Measurements from ENCODE around the gene BBOF1.

The BBOF1 gene

GRCh38 chr14:74034572-74034971 lies 15.4 kb downstream of the BBOF1 start:
- no peak for DNase-seq

DNA sequence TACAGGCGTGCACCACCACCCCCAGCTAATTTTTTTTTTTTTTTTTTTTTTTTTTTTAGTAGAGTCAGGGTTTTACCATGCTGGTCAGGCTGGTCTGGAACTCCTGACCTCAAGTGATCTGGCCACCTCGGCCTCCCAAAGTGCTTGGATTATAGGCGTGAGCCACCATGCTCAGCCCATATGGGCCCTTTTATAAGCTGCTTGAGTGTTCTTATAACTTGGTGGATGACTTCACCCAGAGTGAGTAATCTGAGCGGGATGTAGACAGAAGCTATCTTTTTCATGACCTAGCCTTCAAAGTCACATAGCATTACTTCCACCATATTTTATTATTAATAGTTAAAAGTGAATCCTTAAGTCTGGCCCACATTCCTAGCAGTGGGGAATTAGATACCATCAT lies 16.4 kb downstream of the BBOF1 start:
- no peak for DNase-seq

DNA sequence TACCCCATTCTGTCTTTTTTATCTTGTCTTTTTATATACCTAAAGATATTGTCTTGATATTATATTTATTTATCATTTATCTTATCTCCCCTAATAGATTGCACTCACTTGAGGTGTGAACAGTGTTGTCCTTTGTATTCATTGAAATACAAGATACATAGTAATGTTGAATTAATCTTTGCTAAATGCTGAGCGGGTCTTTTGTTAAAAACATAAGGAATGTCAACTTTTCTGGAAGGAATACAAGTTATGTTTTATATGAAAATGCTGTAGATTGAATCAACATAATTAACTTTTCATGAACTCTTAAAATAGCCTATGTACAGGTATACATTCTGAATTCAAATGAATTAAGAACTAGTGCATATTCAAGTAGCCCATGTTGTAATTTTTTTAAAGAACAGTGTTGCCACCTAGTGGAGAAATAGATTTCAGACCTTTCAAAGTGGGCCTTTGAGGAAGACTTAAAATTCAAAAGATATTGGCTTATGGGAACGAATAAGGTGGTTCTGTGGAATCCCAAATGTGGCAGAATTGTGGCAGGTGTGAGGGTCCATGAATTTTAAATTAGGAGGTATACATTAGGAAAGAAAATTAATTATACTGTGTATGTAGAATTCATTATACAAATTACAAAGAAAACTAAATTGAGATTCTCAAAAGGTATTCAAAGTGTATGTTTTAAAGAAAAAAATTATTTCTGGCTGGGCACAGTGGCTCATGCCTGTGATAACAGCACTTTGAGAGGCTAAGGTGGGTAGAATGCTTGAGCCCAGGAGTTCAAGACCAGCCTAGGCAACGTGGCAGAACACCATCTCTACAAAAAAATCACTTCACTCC lies 19.1 kb downstream of the BBOF1 start:
- DNase-seq = peak; percentile 59 to 66

GRCh38 chr14:74042296-74042695 lies 23.1 kb downstream of the BBOF1 start:
- no peak for DNase-seq

DNA sequence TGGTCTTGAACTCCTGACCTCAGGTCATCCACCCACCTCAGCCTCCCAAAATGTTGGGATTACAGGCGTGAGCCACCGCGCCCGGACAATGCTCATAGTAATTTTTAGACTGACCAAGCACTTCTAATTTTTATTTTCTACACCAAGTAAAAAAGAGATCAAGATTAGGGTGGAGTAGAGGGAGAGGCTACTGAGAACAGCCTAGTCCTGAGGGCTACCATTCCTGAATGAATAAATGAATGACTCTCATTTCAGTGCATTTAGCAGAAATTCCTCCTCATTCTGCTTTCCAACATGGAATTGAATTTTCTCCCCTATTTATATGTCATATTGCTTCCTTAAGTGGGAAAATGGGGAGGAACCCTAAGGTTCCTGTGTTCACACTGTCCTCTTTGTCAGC lies 26.4 kb downstream of the BBOF1 start:
- DNase-seq = no peak

DNA sequence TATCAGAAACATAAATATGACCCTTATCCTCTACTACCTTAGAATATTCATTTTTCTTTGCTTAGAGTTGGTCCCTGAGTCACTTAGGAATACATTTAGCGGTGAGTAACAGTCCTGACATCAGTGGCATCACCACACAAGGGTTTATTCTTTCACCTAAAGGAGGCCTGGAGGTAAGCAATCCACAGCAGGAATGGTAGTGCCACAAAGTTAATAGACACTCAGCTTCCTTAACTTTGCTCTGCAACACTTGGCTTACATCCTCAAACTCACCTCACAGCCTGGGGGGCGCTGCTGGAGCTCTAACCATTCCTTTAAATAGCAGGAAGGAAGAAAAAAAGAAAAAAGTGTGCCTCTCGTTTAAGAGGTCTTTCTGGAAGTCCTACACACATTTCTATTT lies 29.1 kb downstream of the BBOF1 start:
- no peak for DNase-seq

- DNase-seq = no peak
Observed at GRCh38 chr14:74049876-74050495, 30.8 kb downstream of the BBOF1 start.

DNA sequence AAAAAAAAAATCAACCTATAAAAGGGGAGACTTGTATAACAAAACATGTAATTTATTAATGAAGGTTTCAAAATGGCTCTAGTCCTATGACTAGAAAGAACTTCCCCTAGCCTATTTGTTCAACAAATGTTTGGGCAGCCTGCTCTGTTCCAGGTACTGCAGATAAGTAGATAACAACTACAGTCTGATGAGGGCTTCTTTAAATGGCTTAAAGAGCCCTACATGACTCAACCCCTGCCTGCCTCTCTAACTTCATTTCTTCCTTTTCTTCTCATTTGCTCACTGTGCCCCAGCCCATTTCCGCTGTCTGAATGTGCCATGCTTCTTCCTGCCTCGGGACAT lies 43.6 kb downstream of the BBOF1 start:
- DNase-seq = no peak

GRCh38 chr14:74064426-74064825 lies 45.3 kb downstream of the BBOF1 start:
- DNase-seq = no peak

- DNase-seq = no peak
Observed at GRCh38 chr14:74064883-74065282, 45.7 kb downstream of the BBOF1 start.

GRCh38 chr14:74065746-74066575 lies 46.8 kb downstream of the BBOF1 start:
- DNase-seq = no peak

DNA sequence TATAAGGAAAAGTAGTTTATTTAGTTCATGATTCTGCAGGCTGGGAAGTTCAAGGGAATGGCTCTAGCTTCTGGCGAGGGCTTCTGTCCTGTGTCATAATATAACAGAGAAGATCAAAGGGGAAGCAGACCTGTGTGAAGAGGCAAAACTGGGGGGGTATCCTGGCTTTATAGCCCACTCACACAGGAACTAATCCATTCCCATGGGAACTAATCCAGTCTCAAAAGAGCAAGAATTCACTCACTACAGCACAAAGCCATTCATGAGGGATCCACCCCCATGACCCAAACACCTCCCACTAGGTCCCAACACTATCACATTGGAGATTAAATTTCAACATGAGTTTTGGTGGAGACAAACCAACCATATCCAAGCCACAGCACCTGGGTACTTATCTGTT lies 58.3 kb downstream of the BBOF1 start:
- DNase-seq = no peak

- DNase-seq = no peak
Observed at GRCh38 chr14:74080820-74081460, 61.8 kb downstream of the BBOF1 start.

DNA sequence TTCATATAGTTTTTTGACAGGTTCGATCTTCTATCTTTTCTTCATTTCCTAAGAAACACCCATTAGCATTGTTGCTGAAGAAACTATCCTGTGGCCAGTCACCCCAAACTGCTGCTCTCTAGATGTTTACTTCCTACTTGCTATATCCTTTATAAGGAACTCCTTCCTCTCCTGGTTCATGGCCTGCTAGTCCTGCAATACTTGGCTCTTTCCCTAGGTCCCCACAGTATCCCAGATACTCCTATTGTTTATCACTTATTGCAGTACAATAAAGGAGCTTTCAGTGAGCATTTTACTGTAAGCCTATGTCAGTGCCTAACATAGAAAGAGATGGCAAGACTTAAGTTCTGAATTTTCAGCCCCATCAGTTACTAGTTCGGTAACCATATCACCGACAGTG lies 62.3 kb downstream of the BBOF1 start:
- no peak for DNase-seq

- DNase-seq = no peak
Observed at GRCh38 chr14:74083161-74083560, 64.0 kb downstream of the BBOF1 start.

DNA sequence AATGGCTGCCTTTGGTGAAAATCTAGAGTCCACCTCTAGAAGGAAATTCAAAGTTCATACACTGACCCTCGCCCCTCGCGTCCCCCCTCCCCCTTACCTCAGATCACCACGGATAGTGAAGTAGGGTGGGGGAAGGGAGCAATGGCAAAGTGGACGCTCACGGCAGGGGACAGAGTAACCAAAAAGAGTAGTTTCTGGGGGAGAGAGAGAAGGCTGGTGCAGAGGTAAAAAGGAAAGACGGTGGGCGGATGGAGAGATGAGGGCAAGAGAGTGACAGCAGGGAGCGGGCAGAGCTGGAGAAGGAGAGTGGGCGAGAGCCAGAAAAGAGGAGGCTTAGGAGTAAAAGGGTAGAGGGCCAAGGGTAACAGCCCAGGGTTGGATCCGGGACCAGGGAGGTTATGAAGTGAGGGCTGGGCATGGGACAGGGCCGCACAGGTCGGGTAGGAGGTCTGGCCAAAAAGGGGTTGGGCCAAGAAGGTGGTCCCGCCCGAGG lies 64.7 kb downstream of the BBOF1 start:
- DNase-seq = no peak

DNA sequence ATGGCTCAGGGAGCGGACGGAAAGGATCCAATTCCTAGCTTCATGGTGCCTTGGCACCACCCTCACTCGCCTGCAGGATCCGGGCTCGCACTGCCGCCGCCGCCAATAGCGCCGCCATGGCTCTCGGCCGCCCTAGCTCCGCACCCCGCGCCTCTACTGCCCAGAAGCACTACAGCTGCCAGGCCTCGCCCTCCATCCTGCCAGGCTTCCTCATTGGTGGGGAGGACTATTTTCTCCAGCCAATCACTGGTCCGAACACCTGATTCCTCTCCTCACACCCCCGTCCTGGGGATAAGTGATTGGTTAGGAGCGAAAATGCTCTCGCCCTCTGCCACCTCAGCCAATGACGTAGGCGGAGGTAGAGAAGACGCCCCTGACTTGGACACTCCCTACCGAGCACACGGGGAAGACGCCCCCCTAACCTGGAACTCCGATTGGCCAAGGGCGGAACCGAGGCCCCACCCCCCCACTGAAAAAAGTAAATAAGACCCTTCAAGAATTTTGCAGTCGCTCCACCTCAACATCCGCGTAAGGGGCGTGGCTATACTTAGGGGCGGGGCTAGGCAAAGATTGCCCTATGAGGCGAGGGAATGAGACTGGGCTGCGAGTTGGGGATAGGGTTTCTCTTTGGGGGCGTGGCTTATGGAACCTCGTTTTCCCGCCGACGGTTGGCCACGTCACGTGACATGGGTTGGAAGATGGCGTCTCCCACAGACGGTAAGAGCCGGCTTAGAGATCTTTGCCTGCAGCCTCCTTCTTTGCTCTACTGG lies 65.3 kb downstream of the BBOF1 start, which contains the start of the genes ALDH6A1 and LIN52:
Gene ALDH6A1, minus strand, starts transcription at position 177 of the 770 bp plus-strand sequence. Its CDS starts 59 bp downstream, at position 118.
Gene LIN52, plus strand, starts transcription at position 680 of the 770 bp plus-strand sequence. Its CDS starts 19 bp downstream, at position 699.
- DNase-seq = peak; percentile 99 to 100

DNA sequence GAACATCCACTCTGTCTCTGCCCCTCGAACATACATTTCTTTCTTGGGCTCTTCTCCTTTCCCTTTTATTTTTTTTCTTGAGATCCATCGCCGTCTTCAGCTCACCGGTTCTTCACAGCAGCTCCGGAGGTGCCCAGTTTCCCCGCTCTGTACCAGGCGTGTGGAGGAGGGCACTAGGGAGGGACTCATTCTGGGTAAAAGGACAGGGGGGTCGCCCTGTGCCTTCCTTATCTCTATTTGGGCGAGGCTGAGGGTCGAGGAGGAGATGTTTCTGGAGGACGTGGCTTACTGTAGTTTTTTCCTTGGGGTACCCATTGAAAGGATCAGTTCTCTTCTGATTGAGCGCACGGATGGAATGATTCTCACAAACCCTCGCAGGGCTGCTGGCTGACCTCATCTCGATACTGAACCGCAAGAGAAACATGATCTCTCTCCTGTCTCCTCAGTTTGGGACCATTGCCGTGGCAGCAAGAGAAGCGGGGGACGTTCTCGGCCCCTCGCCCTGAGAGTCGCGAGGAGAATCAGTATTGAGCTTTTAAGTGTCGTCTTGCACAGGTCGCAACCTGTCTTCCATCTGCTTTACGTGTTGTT lies 66.0 kb downstream of the BBOF1 start:
- peak in 1 of 2 experiments; percentile 30 for DNase-seq

GRCh38 chr14:74085828-74086227 lies 66.7 kb downstream of the BBOF1 start:
- no peak for DNase-seq

DNA sequence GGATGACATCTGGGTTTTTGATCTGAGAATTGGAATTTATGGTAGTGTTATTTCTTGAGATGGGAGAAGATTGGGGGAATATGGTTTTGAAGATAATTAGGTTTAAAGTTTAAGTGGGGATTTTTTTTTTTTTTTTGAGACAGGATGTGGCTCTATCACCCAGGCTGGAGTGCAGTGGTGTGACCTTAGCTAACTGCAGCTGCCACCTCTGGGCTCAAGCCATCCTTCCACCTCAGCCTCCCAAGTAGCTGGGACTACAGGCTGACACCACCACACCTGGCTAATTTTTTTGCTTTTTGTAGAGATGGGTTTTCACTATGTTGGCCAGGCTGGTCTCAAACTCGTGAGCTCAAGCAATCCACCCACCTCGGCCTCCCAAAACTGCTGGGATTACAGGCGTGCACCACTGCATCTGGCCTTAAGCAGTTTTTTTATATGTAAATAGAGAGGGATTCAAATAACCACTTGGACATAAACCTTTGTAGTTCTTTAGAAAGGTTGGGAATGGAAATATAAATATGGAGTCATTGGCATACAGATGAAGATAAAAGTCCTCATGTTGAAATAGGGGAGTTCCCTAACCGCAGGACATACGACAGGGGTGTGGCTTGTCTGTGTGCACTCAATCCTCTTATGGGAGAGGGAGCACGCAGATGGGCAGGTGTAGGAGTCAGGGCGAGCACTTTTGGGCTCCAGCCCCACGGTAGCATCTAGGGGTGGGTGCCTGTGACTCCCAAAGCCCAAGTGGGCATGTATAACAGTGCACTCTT lies 70.3 kb downstream of the BBOF1 start:
- no peak for DNase-seq

DNA sequence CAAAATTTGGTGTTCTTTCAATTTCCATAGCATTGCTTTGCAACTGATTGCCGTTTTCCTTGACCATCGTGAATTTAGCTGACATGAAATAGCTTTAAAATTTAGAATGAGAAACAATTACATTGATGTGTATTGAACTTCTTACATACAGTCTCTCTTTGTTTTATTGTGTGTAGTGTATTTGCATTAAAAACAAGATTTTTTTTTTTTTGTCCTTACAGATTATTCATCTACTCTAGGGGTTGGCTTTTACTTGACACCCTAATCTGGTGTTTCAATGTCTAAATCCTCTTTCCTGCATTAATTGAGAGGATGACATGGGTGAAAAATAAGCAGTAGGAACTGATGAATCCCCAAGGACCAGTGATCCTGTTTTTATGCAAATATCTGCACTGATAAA lies 86.2 kb downstream of the BBOF1 start:
- no peak for DNase-seq
